HG03064 (cell line): ENCODE data around the gene COG8.
"Not testable (repeated sequence)": the region's sequence is repeated elsewhere in the genome, so short reads cannot be mapped to it uniquely, and the experiment has no call there.

ENCODE experiments used
- ATAC-seq: cut with Tn5 transposase; IDR thresholded peaks from one replicate; pipeline ENCODE4 v1.9.1; 2021; ENCODE audit warnings: low read depth; ENCODE audit not compliant: unreplicated experiment

The COG8 gene, protein sequence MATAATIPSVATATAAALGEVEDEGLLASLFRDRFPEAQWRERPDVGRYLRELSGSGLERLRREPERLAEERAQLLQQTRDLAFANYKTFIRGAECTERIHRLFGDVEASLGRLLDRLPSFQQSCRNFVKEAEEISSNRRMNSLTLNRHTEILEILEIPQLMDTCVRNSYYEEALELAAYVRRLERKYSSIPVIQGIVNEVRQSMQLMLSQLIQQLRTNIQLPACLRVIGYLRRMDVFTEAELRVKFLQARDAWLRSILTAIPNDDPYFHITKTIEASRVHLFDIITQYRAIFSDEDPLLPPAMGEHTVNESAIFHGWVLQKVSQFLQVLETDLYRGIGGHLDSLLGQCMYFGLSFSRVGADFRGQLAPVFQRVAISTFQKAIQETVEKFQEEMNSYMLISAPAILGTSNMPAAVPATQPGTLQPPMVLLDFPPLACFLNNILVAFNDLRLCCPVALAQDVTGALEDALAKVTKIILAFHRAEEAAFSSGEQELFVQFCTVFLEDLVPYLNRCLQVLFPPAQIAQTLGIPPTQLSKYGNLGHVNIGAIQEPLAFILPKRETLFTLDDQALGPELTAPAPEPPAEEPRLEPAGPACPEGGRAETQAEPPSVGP

GRCh38 chr16:69339289-69340094, at the start of gene COG8, which contains the start of gene NIP7:
Gene COG8, minus strand, starts transcription at chr16:69339564. Its CDS starts 12 bp downstream, at chr16:69339552.
Gene NIP7, plus strand, starts transcription at chr16:69339772. Its CDS starts 58 bp downstream, at chr16:69339830.
- ATAC-seq: peak; percentile 92

- ATAC-seq: no peak
These were observed 47.2 kb upstream of the COG8 start for GRCh38 chr16:69386596-69386995.

DNA sequence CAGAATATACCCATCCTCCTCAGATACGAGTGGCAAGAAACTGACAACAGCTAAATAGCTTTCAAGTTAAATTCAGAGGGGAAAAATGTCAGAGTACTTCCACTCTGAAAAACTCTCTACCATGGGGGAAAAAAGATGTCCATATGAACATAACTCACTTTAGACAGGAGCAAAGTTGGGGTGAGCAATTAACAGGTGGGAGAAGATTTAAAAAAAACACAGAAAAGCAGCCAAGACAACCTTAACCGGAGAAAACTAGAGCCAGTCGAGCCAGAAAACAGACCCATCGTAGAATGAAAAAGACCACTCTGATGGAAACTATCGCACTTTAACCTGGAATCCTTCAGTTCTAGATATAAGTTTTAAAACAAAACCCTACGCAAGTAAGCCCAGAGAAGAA, 45.6 kb upstream of the COG8 start:
- no peak for ATAC-seq

GRCh38 chr16:69382421-69382820, 43.1 kb upstream of the COG8 start:
- ATAC-seq: no peak

DNA sequence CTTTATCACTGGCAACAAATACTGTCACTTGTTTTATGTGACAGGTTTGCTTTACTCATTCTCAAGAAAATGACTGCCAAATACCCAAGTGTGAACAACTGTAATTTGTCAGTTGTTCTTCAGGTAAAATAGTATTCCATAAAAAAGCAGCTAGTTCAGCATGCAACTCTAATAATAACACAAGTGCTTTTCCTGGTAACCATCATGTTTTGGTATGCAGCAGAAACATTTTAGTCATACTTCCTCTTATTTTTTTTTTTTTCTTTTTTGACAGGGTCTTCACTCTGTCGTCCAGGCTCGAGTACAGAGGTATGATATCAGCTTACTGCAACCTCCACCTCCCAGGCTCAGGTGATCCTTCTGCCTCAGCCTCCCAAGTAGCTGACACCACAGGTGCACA, 41.9 kb upstream of the COG8 start:
- ATAC-seq: no peak

DNA sequence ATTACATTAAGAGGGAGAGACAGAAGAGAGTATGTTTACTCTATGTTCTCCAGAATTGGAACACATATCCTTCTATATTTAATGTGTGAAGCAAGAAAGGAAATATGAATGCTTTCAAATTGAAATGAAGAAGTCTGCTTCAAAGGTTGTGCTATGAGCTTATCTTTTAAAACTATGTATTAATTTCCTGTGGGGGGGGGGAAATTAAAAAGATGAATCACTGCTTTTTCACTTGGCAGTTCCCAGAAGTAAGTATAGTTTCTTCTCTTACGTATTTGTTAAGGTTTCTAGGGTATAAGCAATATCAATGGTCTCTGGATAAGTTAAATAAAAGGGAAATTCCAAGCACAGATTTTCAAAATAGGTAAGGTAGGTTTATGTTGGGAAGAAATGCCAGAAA, 39.4 kb upstream of the COG8 start:
- no peak for ATAC-seq

DNA sequence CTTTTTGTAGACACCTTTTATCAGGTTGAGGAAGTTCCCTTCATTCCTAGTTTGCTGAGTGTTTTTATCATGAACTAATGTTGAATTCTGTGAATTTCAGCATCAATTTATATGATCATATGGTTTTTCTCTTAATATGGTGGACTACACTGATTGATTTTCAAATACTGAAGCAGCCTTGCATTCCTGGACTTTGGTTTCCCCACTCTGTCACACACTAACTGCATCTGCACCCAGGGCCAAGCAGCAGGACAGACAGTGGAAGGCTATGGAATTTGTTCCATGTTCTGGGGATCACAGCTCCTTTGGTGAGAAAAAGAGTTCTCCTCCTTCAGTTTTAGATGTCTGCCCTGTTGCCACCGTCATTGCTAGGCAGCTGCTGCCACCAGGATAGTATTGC, 38.7 kb upstream of the COG8 start:
- no peak for ATAC-seq

- ATAC-seq: no peak
These were observed 37.2 kb upstream of the COG8 start for GRCh38 chr16:69376393-69377059.

DNA sequence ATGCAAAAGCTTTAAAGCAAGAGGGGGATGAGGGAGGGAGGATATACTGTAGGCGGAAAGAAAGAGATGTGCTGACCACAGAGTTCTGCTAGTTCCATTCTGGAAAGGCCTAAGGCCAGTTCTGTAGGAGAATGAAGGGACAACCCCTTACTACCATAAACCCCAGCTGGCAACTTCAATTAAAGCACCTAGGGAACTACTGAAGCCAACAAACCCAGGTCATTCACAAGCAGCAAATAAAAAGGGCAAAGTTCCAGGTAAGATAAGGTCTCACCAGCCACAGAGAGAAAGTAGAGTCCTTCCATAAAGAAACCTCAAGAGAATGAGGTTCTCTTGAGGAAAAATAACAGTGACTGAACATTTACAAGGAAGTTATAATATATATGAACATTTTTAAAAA, 33.7 kb upstream of the COG8 start:
- no peak for ATAC-seq

DNA sequence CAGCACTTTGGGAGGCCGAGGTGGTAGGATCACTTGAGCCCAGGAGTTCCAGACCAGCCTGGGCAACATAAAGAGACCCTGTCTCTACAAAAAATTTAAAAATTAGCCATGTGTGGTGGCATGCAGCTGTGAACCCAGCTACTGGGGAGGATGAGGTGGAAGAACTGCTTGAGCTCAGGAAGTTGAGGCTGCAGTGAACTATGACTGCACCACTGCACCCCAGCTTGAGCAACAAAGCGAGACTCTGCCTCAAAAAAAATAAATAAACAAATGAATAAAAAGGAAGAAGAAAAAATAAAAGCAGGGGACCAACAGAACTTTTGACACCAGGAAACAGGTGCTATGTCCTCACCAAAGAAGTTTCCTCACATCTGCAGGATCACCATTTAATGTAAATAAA, 32.2 kb upstream of the COG8 start:
- ATAC-seq: no peak

DNA sequence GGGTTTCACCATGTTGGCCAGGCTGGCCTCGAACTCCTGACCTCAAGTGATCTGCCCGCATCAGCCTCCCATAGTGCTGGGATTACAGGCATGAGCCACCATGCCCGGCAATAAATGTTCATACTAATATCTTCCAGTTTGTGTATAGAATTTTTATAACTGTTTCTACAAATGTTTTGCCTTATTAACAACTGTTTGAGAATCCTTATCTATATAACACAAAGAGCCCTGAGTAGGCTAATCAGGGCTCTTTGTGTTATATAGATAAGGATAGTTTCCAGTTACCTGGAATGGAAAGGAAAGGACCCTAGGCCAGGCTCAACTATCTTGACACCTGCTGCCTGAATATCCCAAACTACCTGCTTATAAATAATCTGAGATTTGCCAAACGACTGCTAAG, 29.5 kb upstream of the COG8 start:
- ATAC-seq: no peak

DNA sequence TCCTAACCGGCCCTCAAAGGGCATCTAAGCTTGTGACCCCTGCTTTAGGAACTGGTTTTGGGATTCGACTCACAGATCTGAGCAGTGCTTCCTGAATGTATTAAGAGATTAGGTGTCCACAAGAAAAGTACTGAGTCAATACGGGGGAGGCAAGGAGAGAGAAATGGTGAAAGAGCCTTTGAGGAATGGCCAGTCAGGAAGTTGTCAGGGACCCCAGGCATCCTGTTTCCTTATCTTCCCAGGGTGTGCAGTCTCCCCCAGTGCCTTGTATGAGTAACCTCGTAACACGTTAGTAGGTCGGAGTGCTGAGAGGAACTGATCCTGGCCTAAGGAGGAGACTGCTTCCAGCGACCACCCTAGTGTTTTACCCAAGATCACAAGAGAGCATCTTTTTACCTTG, 28.6 kb upstream of the COG8 start:
- ATAC-seq: no peak

DNA sequence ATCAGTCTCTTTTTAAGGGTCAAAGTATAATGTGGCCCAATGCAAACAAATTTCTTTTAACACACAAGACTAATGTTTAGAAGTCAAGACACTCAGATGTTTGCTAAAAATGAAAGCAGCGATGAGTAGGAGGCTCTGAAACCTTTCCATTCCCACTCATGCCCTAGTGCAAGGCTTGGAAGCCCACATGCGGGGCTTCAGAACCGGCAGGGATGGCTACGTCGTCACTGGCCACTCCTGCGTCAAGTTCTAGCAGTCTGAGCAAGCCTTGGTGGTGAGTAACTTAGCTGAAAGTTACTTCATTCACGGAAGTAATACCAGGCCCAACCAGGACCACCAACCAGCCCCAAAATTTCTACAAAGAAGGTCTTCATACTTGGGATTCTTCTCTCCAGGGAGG, 27.1 kb upstream of the COG8 start:
- no peak for ATAC-seq

GRCh38 chr16:69365901-69366300, 26.5 kb upstream of the COG8 start:
- no peak for ATAC-seq

DNA sequence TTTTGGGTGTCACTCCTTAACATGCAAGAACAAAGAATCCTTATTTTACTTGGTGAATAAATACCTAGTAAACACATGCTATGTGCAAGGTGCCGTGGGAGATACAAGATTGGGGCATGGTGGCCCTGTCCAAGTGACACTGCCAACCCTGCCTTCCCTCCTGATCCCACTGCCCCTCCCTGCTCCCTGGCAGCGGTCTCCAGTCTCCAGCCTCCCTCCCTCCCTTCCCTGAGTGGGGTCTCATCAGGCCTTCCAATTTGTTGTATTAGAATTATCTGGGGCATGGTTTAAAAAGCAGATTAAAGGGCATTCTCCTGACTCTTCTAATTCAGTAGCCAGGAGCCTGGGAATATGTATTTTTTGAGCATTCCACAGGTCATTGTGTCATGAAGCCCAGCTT, 24.7 kb upstream of the COG8 start:
- no peak for ATAC-seq

DNA sequence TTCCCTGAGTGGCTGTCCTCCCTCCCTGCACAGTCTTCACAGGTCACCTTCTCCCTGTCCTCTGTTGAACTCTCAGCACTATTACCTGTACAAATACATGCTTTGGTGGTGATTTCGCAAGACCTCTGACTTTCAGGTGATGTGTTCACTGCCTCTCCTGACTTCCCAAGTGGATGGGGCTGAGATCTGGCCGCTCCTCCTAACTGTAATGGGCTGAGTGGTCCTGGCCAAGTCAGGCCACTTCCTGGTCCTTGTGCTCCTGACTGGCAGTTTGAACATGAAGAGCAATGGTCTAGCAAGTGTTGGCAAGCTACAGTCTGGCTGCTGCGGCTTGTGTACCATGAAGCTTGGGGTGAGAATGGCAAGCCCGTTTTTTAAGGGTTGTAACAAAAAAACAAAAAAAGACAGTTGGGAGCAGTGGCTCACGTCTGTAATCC, 23.9 kb upstream of the COG8 start:
- no peak for ATAC-seq

DNA sequence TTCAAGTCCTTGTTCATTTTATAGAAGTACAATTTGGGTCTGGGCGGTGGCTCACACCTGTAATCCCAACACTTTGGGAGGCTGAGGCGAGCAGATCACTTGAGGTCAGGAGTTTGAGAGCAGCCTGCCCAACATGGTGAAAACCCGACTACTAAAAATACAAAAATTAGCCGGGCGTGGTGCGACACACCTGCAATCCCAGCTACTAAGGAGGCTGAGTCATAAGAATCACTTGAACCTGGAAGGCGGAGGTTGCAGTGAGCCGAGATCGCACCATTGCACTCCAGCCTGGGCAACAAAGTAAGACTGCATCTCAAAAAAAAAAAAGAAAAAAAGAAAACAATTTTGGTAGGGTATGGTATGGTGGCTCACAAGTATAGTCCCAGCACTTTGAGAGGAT, 20.7 kb upstream of the COG8 start:
- not testable (repeated sequence) for ATAC-seq

DNA sequence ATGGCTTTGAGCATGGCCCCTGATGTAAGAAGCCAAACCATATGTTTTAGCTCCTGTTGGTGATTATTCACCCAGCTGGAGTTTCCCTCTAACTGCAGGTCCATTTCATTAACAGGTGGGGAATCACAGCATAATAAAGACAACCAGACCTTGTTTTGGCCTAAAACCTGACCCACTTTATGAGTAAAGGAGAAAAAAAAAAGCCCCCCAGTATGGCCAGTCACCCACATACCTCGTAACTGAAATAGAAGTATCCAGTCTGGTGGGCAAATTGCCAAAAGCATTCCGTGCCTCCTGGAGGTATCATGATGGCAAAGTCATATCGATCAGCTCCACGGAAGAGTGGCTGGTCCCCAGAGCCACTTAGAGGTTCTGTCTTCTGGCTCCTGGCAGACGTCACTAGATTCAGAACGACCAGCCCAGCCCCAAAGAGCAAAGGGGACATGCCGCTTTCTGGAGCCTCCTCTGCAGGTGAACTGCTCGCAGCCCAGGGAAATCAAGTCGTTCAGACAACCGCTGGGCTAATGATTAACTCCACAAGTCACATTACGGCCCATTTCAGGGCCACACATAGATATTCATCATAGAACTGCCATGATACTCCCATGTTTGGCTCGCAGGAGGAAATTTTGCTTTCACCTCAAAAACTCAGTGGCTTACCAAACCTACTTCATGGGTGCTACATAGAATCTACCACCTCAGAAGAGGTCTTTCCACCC, 12.1 kb upstream of the COG8 start, which contains the start of gene TMED6:
TMED6 (minus strand) TSS at position 478 of the 719 bp plus-strand sequence; CDS start at position 445, 33 bp downstream.
- no peak for ATAC-seq

- no peak for ATAC-seq
These were observed 11.3 kb upstream of the COG8 start for GRCh38 chr16:69350536-69351133.

- no peak for ATAC-seq
These were observed 10.2 kb upstream of the COG8 start for GRCh38 chr16:69349536-69349935.
